Vagina (tissue), 2 donors: ENCODE results near the gene NLGN1. TPM values are rescaled to one million over a fixed set of nuclear protein-coding genes. Genes with fewer than 3 reads are reported as not detected.

ENCODE experiments used
- DNase-seq, 2 donors: peaks; one replicate each; pipeline ENCODE4 v3.0.0-alpha.2; 2017; ENCODE audit errors: extremely low spot score in 2 of 2
- H3K27ac ChIP-seq: fragments of 200-600 bp; sonication (generic); one replicate; pipeline ENCODE4 v1.5.1; 2019
- H3K27me3 ChIP-seq: fragments of 200-600 bp; sonication (generic); one replicate; pipeline ENCODE4 v1.5.1; 2019
- H3K36me3 ChIP-seq, 2 donors: fragments of 200-600 bp; sonication (generic); one replicate each; pipeline ENCODE4 v1.5.1; 2017 to 2019
- H3K4me1 ChIP-seq: fragments of 200-600 bp; sonication (generic); one replicate; pipeline ENCODE4 v1.5.1; 2019
- H3K4me3 ChIP-seq, 2 donors: fragments of 200-600 bp; sonication (generic); 1 replicate in 1 of 2; 2 replicates in 1 of 2; pipeline ENCODE4 v1.5.1; 2016 to 2019
- H3K9me3 ChIP-seq: fragments of 200-600 bp; sonication (generic); one replicate; pipeline ENCODE4 v1.5.1; 2019
- CTCF ChIP-seq, 3 experiments: fragments of 450-650 bp in 2 of 3; fragments of 200-600 bp in 1 of 3; sonication (generic) in 1 of 3; IDR thresholded peaks; one replicate each; pipeline ENCODE4 v1.5.1; 2017 to 2019; ENCODE audit warnings: antibody characterized with exemption in 3 of 3, mild to moderate bottlenecking in 2 of 3, moderate library complexity in 2 of 3
- POLR2A ChIP-seq, 2 donors: fragments of 450-650 bp; IDR thresholded peaks; one replicate each; pipeline ENCODE4 v1.6.1; 2017; ENCODE audit warnings: antibody characterized with exemption in 2 of 2, mild to moderate bottlenecking in 2 of 2, moderate library complexity in 2 of 2
- POLR2AphosphoS5 ChIP-seq, 2 donors: sonication (generic); formaldehyde crosslinking; IDR thresholded peaks; one replicate each; pipeline ENCODE4 v1.9.0; 2017; ENCODE audit warnings: antibody characterized with exemption in 2 of 2, mild to moderate bottlenecking in 2 of 2, low read depth in 1 of 2; ENCODE audit not compliant: insufficient read depth in 1 of 2
- intact Hi-C: fragments of 100-400 bp; cut with DNase I; formaldehyde crosslinking; loops from one replicate; pipeline ENCODE4 v1.15.1; 2023
- total RNA-seq: library from RNA; depleted of rRNA; stranded (reverse); fragments of >200 nt; gene quantifications from one replicate; pipeline ENCODE4 v1.2.3, GENCODE V29; 2016

The NLGN1 gene
- total RNA-seq, 1 donor from 2014 or later: 4.7 TPM

- no peak overlapping the region for H3K27ac ChIP-seq
- intact Hi-C loops: no loop called here
Measured at GRCh38 chr3:173624086-173624485, 226.5 kb downstream of the NLGN1 start.

GRCh38 chr3:173630849-173631248 lies 233.3 kb downstream of the NLGN1 start:
- no peak overlapping the region for H3K4me3 ChIP-seq
- intact Hi-C loops: no loop called here
- H3K9me3 ChIP-seq: no peaks in the 10 kb centered on the region
- no peaks in the 10 kb centered on the region for H3K36me3 ChIP-seq
- H3K4me1 ChIP-seq: no peaks in the 10 kb centered on the region
- no peak overlapping the region for H3K27ac ChIP-seq
- H3K27me3 ChIP-seq: no peaks in the 10 kb centered on the region
- no peak for DNase-seq
- no peak for TF ChIP-seq POLR2AphosphoS5 (IDR thresholded peaks at IDR 0.05; ENCODE audit: insufficient read depth in 1 of 2, low read depth in 1 of 2)
- no peak for TF ChIP-seq POLR2A (IDR thresholded peaks at IDR 0.05)
- no peak for TF ChIP-seq CTCF (IDR thresholded peaks at IDR 0.05)

More at GRCh38 chr3:173624086-173624485, 226.5 kb downstream of the NLGN1 start:
- no peaks in the 10 kb centered on the region for H3K9me3 ChIP-seq
- no peaks in the 10 kb centered on the region for H3K4me1 ChIP-seq
- no peak for DNase-seq
- no peaks in the 10 kb centered on the region for H3K36me3 ChIP-seq
- no peaks in the 10 kb centered on the region for H3K27me3 ChIP-seq
- H3K4me3 ChIP-seq: no peak overlapping the region
- TF ChIP-seq POLR2A (IDR thresholded peaks at IDR 0.05): no peak
- no peak for TF ChIP-seq POLR2AphosphoS5 (IDR thresholded peaks at IDR 0.05; ENCODE audit: insufficient read depth in 1 of 2, low read depth in 1 of 2)
- TF ChIP-seq CTCF (IDR thresholded peaks at IDR 0.05): no peak

GRCh38 chr3:173632945-173633344 lies 235.4 kb downstream of the NLGN1 start:
- intact Hi-C loops: no loop called here
- DNase-seq: no peak
- Histone ChIP-seq H3K27me3 (no peaks in the 10 kb centered on the region), H3K4me1 (no peaks in the 10 kb centered on the region), H3K27ac (no peak overlapping the region), H3K9me3 (no peaks in the 10 kb centered on the region), H3K36me3 (no peaks in the 10 kb centered on the region), H3K4me3 (no peak overlapping the region)
- TF ChIP-seq CTCF (IDR thresholded peaks at IDR 0.05) (no peak), POLR2AphosphoS5 (IDR thresholded peaks at IDR 0.05; ENCODE audit: insufficient read depth in 1 of 2, low read depth in 1 of 2) (no peak)

- intact Hi-C loops: no loop called here
- H3K4me3 ChIP-seq: no peak overlapping the region
- no peaks in the 10 kb centered on the region for H3K9me3 ChIP-seq
- no peaks in the 10 kb centered on the region for H3K27me3 ChIP-seq
- TF ChIP-seq POLR2AphosphoS5 (IDR thresholded peaks at IDR 0.05; ENCODE audit: insufficient read depth in 1 of 2, low read depth in 1 of 2) (no peak), POLR2A (IDR thresholded peaks at IDR 0.05) (no peak), CTCF (IDR thresholded peaks at IDR 0.05) (no peak)
- no peaks in the 10 kb centered on the region for H3K4me1 ChIP-seq
- H3K27ac ChIP-seq: no peak overlapping the region
- no peak for DNase-seq
- H3K36me3 ChIP-seq: no peaks in the 10 kb centered on the region
Measured at GRCh38 chr3:173635826-173636225, 238.3 kb downstream of the NLGN1 start.

GRCh38 chr3:173639098-173639497 lies 241.6 kb downstream of the NLGN1 start:
- no peaks in the 10 kb centered on the region for H3K4me1 ChIP-seq
- H3K9me3 ChIP-seq: no peaks in the 10 kb centered on the region
- DNase-seq: no peak
- H3K4me3 ChIP-seq: no peak overlapping the region
- intact Hi-C loops: no loop called here
- no peak overlapping the region for H3K27ac ChIP-seq
- H3K27me3 ChIP-seq: no peaks in the 10 kb centered on the region
- H3K36me3 ChIP-seq: no peaks in the 10 kb centered on the region
- TF ChIP-seq POLR2AphosphoS5 (IDR thresholded peaks at IDR 0.05; ENCODE audit: insufficient read depth in 1 of 2, low read depth in 1 of 2): no peak

GRCh38 chr3:173641696-173642095 lies 244.2 kb downstream of the NLGN1 start:
- TF ChIP-seq POLR2A (IDR thresholded peaks at IDR 0.05) (no peak), CTCF (IDR thresholded peaks at IDR 0.05) (no peak), POLR2AphosphoS5 (IDR thresholded peaks at IDR 0.05; ENCODE audit: insufficient read depth in 1 of 2, low read depth in 1 of 2) (no peak)
- DNase-seq: no peak
- Histone ChIP-seq H3K4me3 (no peak overlapping the region), H3K4me1 (no peaks in the 10 kb centered on the region), H3K9me3 (no peaks in the 10 kb centered on the region), H3K36me3 (no peaks in the 10 kb centered on the region), H3K27me3 (no peaks in the 10 kb centered on the region), H3K27ac (no peak overlapping the region)
- intact Hi-C loops: no loop called here
